ENCODE data around the gene WDSUB1.

The WDSUB1 gene

GRCh38 chr2:159219394-159219998 lies 67.0 kb downstream of the WDSUB1 start:
- no peak for FAIRE-seq

- no peak for FAIRE-seq
These were observed 68.1 kb downstream of the WDSUB1 start for GRCh38 chr2:159218389-159218788.

- FAIRE-seq = no peak
These were observed 68.8 kb downstream of the WDSUB1 start for GRCh38 chr2:159217676-159218075.

GRCh38 chr2:159215116-159215515 lies 71.4 kb downstream of the WDSUB1 start:
- no peak for FAIRE-seq

GRCh38 chr2:159214325-159214865 lies 72.1 kb downstream of the WDSUB1 start:
- no peak for FAIRE-seq

- FAIRE-seq = no peak
These were observed 73.2 kb downstream of the WDSUB1 start for GRCh38 chr2:159213296-159213695.

DNA sequence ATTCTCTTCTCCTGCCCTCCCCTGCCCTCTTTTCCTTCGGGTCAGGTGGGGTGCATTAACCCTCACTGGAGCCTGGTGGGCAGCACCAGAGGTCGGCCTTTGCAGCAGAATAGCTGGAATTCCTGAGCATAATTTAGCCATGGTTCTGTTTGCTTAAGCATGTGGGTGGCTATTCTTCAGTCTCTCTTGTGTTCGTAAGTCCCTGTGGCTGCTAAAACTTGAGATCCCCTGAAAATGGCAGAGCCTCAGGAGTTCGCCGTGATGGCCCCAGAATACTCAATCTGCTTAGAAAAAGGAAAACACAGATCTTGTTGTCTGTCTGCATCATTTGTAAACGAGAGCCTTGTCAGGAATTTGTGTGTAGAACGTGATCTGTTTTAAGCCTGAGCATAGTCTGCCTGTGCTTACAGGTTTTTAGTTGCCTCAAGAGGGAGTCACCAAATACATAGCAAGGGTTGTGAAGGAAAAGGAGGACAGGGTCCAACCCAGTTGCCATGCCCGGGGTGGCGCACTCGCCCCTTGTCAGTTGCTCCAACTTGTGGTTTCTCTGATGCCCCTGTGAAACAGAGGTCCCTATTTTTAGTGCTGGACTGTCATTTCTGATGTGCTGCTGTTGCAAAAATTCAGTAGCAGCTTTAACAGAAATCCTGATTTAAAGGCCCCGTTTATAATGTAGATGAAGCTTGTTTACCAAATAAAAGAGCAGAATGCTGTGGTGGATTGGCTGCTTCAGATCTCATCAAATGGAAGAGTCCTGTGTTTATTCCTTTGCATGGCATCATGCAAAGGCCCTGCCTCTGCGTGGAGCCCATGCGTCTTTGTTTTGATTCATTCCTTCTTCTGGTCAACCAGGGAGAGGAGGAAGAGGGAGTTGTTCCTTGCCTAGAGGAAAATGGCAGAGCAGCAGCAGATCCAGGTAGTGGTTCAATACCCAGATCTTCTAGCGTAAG lies 74.8 kb downstream of the WDSUB1 start:
- no peak for FAIRE-seq

DNA sequence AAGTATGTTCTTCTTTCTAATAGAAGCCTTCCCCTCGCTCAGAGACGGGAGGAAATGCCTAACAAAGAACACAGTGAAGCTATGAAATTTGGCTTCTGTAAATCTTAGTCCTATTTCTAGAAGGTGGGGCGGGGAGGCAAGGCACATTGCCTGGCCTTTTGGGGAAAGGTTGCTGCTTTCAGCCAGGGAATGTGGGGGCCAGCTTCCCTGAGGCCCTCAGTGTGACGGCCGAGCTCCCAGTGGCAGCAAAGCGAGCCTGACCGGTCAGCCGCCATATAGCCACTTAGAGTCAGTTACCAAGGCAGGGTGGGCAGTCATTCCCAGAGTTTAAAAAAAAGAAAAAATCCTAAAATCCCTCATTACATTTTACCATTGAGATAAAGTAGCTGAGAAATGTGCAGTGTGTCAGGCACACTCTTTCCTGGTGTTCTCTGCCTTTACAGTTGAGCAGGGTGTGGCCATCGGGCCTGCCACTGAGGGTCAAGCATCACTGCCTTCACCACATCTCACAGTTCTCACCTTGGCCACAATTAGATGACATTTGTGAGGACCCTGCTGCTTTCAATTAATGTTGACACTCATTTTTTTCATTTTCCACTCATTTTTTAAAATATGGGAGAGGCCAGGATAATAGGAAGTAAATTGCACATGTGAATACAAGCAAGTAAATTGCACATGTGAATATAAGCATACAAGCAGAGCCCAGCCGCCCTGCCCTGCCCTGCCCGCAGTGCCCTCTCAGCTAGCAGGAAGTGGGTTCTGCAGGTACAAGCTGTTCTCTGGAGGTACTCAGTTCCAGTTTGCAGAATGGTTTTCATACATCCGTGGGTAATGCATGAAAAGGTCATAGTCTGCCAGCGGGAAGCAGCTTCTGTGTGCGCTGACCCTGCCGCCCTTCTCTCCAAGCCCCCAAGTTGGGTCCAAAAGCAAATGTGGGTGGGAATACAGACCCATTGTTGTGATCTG lies 76.9 kb downstream of the WDSUB1 start:
- FAIRE-seq = no peak

DNA sequence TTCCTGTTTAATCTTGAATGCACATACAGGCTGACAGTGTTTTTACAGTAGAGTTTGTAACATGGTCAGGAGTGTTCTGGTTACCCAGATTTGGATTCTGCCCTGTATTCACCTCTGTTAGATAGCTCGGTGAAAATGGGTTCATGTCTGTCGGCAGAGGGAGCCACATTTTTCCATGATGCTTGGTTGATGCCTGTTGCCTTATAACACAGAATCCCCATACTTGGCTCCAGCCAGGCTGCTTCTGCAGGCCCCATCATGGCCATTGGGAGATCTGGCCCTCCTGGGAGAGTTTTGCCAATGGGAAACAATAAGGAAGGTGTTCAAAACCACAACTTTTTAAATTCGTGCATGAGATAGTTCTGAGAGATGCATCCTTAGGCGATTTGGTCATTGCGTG lies 78.1 kb downstream of the WDSUB1 start:
- no peak for FAIRE-seq

DNA sequence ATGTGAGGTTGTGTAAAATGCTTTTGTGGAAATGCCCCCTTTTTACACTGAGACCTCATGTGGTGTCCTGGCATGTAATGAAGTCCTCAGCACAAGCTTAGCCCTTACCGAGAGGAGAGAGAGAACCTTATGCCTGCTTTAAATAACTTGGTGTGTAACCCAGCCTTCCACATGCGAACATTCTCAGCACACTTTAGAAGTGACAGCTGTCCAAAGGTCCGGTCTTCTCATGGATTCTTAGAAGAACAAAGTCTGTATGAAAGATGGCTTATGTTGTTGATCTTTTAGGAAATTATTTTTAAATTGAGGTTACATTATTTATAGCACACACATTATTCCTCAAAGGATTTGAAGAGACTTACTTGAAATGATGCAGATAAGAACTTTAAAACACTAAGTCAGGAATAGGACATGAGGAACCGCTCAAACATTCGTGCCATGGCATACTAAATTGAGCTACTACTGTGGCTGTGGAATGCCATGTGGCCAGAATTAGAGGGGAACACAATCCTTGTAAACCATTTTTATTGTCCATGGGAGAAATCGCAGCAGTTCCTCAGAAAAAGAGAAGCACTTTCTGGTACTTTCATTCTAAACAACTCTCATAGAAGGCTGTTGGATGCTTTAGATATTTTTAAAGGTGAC lies 79.6 kb downstream of the WDSUB1 start:
- FAIRE-seq = no peak

GRCh38 chr2:159204381-159205144 lies 81.9 kb downstream of the WDSUB1 start:
- FAIRE-seq = no peak

- FAIRE-seq = no peak
These were observed 83.9 kb downstream of the WDSUB1 start for GRCh38 chr2:159202568-159203071.

DNA sequence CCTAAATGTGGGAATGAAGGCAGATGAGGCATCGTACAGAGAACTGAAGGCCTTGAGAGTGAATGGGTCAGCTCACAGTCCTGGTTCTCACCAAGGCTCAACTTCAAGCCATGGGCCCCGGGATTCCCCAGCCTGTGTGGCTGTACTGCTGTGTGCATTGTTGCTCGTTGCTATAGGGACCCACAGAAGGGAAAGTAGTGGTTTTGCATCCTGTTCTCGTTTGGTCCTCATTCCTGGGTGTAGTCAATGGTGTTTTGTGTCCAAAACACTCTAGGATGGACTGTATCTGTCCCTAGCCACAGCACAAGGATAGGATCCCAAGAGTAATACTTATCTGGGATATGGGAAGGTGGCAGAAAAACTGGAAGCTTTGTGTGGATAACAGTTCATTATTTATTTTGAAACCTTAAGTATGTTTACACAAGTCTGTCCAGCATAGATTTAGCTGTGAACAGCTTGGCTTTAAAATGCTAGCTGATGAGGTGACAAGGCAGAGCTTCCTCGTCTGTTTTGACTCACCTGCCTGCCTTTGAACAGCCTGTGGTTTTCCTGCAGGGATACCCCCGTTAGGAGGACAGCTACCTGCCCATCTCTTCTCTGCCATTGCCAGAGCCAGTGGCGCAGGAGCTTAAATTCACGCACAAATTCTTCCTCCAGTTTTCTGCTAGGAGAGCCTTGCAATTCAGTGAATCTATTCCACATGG lies 85.0 kb downstream of the WDSUB1 start:
- FAIRE-seq = no peak

GRCh38 chr2:159200498-159200897 lies 86.0 kb downstream of the WDSUB1 start:
- FAIRE-seq = no peak

- no peak for FAIRE-seq
These were observed 86.6 kb downstream of the WDSUB1 start for GRCh38 chr2:159199761-159200465.

DNA sequence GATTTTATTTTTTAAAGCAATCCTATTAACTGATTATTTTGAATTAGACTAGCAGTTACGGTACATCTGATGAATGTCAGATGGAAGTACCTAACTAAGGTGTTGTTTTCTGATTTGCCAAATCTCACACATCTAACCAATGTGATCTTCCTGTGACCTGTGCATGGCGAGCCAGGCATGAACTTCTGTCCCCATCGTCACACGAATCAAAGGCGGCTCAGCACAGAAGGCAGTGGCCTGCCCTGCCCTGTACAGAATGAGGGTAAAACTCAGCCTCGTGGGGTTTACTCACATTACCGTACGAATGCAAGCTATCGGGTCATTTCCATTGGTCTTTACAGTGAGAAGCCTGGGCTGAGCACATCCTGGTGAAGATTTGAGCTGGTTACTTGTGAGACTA lies 87.3 kb downstream of the WDSUB1 start:
- FAIRE-seq = no peak

DNA sequence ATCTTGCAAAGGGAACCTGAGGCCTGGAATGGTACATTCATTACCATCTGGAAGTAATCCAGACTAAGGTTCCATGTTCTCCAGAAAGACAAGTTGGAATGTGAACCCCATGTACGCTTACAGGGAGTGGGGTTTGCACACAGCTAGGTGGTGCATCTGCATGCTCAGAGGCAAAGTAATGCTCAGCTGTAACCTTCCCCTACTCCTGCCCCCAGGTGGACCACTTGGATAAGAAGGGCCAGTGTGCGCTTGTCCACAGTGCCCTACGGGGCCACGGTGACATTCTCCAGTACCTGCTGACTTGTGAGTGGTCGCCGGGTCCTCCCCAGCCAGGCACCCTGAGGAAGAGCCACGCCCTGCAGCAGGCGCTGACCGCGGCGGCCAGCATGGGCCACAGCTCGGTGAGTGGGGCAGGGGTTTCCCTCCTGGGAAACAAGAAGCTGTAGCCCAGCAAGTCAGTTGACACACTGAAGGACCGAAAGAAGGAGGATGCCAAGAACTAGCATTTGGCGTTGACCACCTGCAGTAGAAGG lies 90.0 kb downstream of the WDSUB1 start:
- no peak for FAIRE-seq

- FAIRE-seq = no peak
These were observed 90.8 kb downstream of the WDSUB1 start for GRCh38 chr2:159195697-159196096.

DNA sequence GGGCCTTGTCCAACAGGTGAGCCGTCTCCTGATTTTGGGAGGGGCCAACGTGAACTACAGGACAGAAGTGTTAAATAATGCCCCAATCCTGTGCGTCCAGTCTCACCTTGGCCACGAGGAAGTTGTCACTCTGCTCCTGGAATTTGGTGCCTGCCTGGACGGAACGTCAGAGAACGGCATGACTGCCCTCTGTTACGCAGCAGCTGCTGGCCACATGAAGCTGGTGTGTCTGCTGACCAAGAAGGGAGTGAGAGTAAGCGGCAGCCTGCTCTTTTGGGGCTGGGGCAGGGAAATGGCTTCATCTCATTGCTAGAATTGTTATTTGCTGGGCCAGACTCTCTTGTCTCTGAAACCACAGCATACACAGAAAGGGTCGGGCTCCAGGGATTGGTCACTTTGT lies 92.3 kb downstream of the WDSUB1 start:
- no peak for FAIRE-seq

DNA sequence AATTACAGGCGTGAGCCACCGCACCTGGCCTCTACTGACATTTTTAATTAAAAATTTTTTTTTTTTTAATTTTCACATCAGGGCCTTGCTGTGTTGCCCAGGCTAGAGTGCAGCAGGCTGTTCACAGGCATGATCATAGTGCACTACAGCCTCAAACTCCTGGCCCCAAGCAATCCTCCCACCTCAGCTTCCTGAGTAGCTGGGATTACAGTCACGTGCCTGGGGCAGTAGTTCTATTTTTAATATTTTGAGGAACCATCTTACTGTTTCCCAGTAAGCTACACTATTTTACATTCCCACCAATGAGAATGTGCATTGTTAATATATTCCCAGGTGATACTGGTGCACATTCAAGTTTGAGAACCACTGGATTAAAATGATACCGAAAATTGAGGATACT lies 92.7 kb downstream of the WDSUB1 start:
- FAIRE-seq = no peak

All from TTC549 (cell line).